GM19328 (cell line): ENCODE measurements around the gene HMOX2.

Experiments
- ATAC-seq: cut with Tn5 transposase; IDR thresholded peaks from one replicate; pipeline ENCODE4 v1.9.1; 2021; ENCODE audit warnings: mild to moderate bottlenecking, moderate library complexity; ENCODE audit not compliant: unreplicated experiment

The HMOX2 gene

GRCh38 chr16:4463522-4464163 lies 12.6 kb upstream of the HMOX2 start:
- no peak for ATAC-seq

GRCh38 chr16:4465977-4466779 lies 10.0 kb upstream of the HMOX2 start:
- ATAC-seq = no peak

- ATAC-seq = no peak
These were observed 8.3 kb upstream of the HMOX2 start for GRCh38 chr16:4467916-4468315.

GRCh38 chr16:4468972-4469371 lies 7.2 kb upstream of the HMOX2 start:
- ATAC-seq = no peak

DNA sequence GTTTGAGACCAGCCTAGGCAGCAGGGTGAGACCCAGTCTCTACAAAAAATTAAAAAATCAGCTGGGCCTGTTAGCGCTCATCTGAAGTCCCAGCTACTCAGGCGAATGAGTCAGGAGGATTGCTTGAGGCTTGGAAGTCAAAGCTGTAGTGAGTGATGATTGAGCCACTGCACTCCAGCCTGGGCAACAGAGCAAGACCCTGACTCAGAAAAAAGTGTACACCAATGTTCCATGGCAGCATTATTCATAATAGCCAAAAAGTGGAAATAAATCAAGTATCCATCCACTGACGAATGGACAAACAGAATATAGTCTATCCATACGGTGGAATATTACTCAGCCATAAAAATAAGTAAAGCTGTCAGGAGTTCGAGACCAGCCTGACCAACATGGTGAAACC lies 4.3 kb upstream of the HMOX2 start:
- ATAC-seq = no peak

- ATAC-seq = no peak
These were observed 3.3 kb upstream of the HMOX2 start for GRCh38 chr16:4472880-4473279.

GRCh38 chr16:4474192-4474961 lies 1.8 kb upstream of the HMOX2 start, which contains the start of gene NMRAL1:
Gene NMRAL1, minus strand, starts transcription at chr16:4474625. Its CDS starts 493 bp downstream, at chr16:4474132.
- ATAC-seq = no peak

DNA sequence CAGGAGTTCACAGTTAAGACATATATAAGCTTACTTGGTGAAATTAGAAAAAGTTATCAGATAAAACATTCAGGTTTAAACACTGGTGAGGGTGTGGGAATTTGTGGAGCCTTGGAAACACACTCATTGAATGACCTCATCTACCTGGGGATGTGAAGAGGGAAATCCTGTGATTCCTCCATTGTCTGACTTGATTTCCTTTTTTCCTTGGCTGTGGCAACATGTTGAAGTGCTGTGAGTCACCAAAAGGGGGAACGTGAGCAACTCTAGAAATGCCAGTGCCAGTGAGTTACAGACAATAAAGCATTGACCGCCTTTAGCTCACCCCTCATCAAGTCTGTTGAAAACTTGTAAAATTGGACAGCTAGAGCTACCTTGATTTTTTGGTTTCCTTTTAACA lies 1.8 kb downstream of the HMOX2 start:
- ATAC-seq = no peak

- no peak for ATAC-seq
These were observed 5.3 kb downstream of the HMOX2 start for GRCh38 chr16:4481526-4481925.

DNA sequence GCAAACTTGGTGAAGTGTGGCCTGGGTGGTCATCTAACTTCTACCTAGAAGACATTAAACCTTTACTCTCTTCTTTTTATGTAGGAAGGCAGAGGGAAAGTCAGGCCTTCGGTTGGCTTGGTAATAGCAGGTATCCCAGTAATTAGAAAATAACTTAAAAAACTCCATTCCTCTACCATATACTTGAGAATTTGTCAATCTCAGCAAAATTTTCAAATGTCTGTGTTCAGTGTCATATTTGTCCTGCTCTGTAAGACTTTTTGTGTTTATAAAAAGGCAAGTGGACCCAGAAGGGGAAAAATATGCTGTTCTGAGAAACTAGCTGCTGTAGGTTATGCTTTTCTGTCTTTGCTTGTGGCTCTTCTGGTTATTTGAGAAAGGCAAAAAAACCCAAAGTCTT lies 5.8 kb downstream of the HMOX2 start:
- ATAC-seq = no peak

DNA sequence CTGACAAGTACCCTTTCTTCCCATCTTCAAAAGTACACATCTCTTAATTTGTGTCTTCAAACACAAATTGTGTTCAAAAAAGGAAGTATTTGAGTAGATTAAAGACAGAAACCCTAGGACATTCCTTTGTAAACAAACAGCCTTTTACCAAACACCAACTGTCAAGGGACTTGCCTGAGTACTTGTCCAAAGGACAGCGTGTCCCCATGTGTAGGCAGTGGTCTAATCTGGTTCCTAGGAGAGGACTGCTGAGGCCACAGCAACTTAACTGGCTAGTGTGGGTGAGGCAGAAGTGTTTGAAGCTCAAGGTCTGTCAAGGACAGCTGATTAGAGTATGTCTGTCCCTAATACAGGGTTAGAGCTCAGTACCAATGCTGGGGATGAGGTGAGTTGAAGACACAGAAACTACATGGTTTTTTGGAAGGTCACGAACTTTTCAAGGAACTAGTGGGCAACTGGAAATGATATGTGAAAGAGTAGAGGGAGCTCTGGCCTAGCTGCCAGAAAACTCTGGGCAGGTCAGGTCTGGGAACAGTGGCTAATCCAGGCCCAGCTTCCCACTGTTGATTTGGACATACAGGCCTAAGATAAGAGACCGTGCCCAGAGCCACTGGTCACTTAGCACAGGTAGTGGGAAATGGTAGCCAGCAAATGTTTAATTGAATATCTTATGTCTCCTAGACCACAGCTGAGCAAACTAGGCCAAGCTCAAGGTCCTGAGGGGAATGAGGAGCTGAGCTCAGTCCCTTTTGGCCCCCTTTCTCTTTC lies 10.1 kb downstream of the HMOX2 start:
- no peak for ATAC-seq

GRCh38 chr16:4487955-4488498 lies 11.8 kb downstream of the HMOX2 start:
- no peak for ATAC-seq

GRCh38 chr16:4488499-4488967 lies 12.3 kb downstream of the HMOX2 start:
- no peak for ATAC-seq

- ATAC-seq = no peak
These were observed 12.8 kb downstream of the HMOX2 start for GRCh38 chr16:4489030-4489429.

DNA sequence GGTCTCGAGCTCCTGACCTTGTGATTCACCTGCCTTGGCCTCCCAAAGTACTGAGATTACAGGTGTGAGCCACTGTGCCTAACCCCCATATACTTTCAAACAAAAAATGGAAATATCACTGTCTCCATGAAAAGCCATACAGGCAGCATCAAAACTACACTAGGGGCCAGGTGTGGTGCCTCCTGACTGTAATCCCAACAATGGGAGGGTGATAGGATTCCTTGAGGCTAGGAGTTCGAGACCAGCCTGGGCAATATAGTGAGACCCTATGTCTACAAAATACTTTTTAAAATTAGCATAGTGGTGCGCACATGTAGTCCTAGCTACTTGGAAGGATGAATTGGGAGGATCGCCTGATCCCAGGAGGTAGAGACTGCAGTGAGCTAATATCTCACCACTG lies 15.7 kb downstream of the HMOX2 start:
- ATAC-seq = no peak

DNA sequence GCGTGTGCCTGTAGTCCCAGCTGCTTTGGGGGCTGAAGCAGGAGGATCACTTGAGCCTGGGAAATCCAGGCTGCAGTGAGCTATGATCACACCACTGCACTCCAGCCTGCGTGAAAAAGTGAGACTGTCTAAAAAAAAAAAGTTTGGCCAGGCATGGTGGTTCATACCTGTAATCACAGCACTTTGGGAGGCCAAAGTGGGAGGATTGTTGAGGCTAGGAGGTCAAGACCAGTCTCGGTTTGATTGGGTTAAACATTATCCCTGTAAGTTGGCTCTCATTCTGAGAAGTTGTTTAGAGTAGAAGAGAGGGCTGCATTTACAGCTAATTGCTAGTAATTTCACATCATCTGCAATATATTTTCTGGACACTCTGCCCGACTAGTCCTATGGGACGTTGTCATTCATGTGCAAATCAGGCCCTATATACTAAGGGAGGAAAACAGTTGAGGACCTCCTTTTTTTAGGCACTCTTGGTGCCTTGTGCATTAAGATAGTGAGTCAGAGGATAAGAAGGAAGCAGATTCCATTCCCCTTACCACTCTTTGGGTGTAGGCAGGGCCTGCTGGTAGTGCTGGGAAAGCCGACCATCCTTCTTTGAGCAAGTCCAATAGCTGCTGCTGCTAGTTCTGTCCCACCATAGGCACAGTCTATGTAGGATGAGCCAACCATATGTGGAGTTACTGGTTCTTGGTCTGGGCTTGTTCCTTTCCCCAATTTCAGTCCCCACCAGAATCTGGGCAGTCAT lies 18.7 kb downstream of the HMOX2 start:
- ATAC-seq = no peak

DNA sequence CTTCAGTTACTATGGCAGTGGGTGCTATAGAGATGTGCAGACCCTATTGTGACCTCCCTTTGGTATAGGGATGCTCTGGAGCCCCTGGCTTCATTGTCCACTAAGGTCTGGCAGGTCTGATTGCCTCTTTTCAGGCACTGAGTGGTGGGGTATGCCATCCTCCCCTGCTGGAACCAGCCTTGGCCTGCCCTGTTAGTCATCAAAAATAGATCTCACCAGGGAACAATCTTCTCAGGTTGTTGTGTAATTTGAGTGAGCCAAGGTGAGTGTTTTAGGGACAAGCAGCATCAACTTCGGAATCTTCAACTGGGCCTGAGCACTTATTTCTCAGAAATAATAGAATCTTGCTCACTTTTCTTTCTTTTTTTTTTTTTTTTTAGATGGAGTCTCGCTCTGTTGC lies 19.6 kb downstream of the HMOX2 start:
- no peak for ATAC-seq

DNA sequence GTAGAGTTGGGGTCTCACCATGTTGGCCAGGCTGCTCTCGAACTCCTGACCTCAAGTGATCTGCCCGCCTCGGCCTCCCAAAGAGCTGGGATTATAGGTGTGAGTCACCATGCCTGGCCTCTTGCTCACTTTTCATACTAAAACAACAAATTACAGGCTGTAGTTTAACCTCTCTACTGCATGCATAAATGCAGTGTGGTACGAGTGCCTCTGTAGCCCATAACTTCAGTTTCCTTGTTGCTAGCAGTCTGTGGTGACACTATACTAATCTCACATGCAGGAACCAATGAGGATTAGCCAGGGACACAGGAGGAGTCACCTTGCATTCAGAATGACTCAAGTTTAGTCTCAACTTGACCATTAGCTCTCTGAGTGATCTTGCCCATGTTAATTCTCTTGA lies 20.1 kb downstream of the HMOX2 start:
- ATAC-seq = no peak

DNA sequence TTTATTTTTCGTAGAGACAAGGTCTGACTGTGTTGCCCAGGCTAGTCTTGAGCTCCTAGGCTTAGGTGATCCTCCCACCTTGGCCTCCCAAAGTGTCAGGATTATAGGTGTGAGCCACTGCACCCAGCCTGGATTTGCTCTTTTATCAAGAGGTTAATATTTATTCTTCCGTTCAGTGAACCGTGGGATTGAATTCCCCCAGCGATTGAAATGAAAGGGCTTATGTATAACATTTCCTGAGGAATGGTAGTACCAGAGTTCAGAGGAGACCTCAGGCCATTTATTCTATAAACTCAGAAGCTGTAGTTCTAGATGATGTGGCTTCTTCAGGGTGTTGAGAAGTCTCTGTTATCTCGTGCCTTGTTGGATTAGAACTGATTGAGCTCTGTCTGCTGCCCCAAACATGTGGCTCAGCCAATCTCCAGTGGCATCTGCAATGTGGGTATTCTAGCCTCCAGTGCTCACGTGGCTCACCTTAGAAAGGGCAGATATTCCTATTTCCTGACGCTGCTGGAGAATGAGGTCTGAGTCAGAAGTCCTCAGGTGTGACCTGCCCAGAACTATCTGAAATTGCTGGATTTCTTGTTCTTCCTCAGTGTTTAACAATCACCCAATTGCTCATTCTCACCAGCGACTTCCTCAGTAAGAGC lies 22.5 kb downstream of the HMOX2 start:
- ATAC-seq = no peak
